Subcutaneous abdominal adipose tissue (tissue), 5 donors: ENCODE results near the gene LRRC43.
"Not testable (repeated sequence)": the region's sequence is repeated elsewhere in the genome, so short reads cannot be mapped to it uniquely, and the experiment has no call there.

Experiments used
- H3K27ac ChIP-seq: one replicate; pipeline ENCODE4 v1.7.0; 2013; ENCODE audit warnings: low read depth, mild to moderate bottlenecking, inconsistent platforms, low read length, moderate library complexity
- H3K27me3 ChIP-seq, 5 donors: one replicate each; pipeline ENCODE4 v1.7.0; 2013; ENCODE audit warnings: low read length in 5 of 5, inconsistent platforms in 1 of 5; ENCODE audit not compliant: control insufficient read depth in 5 of 5, insufficient read depth in 4 of 5
- H3K36me3 ChIP-seq, 5 donors: one replicate each; pipeline ENCODE4 v1.7.0; 2013; ENCODE audit warnings: low read length in 5 of 5; ENCODE audit not compliant: control insufficient read depth in 5 of 5, insufficient read depth in 5 of 5
- H3K4me1 ChIP-seq, 5 donors: one replicate each; pipeline ENCODE4 v1.7.0; 2013; ENCODE audit warnings: low read length in 5 of 5, mild to moderate bottlenecking in 3 of 5, moderate library complexity in 1 of 5; ENCODE audit not compliant: control insufficient read depth in 5 of 5, insufficient read depth in 5 of 5
- H3K4me3 ChIP-seq, 5 donors: one replicate each; pipeline ENCODE4 v1.7.0; 2013; ENCODE audit warnings: low read length in 5 of 5, low read depth in 1 of 5
- H3K9ac ChIP-seq, 5 donors: one replicate each; pipeline ENCODE4 v1.7.0; 2013; ENCODE audit warnings: low read length in 5 of 5, mild to moderate bottlenecking in 4 of 5, moderate library complexity in 3 of 5
- H3K9me3 ChIP-seq, 5 donors: one replicate each; pipeline ENCODE4 v1.7.0; 2013; ENCODE audit warnings: low read length in 5 of 5; ENCODE audit not compliant: control insufficient read depth in 5 of 5
- donor health status: healthy.
- donor health status: healthy.
- donor health status: healthy.
- donor health status: healthy.
- donor health status: healthy.

Gene LRRC43

DNA sequence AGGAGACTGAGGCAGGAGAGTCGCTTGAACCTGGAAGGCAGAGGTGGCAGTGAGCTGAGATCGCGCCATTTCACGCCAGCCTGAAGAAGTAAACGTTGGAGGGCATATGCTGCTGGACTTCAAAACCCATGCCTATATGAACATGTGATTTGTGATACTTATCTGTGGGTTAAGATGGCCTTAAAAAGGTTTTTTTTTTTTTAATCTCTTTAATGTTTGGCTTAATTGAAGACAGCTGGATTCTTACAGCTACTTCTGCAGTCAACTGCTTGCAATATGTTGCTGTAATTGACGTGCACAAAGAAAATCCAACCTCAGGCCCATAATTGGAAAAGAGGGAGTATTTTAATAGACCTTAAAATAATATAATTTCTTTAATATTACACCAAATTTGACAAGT is 19.1 kb downstream of the LRRC43 start:
- no peak overlapping the region for H3K9ac ChIP-seq
- H3K36me3 ChIP-seq: peaks cover 0 to 5% (median 3%) of the 10 kb centered on the region in 5 donors
- H3K4me3 ChIP-seq: no peak overlapping the region
- H3K27ac ChIP-seq: no peak overlapping the region
- H3K4me1 ChIP-seq: peaks cover 0 to 30% (median 14%) of the 10 kb centered on the region in 5 donors
- no peaks in the 10 kb centered on the region for H3K9me3 ChIP-seq
- H3K27me3 ChIP-seq: peaks cover 19 to 56% (median 44%) of the 10 kb centered on the region in 5 donors

- H3K9me3 ChIP-seq, H3K27ac ChIP-seq: not testable (repeated sequence)
- peaks cover 19 to 56% (median 44%) of the 10 kb centered on the region in 5 donors for H3K27me3 ChIP-seq
- peaks cover 0 to 30% (median 14%) of the 10 kb centered on the region in 5 donors for H3K4me1 ChIP-seq
- H3K4me3 ChIP-seq: peak overlapping the region in 4 of 5 donors; percentile 54 to 73 (median 66)
- peaks cover 0 to 13% (median 11%) of the 10 kb centered on the region in 5 donors for H3K36me3 ChIP-seq
- H3K9ac ChIP-seq: peak overlapping the region in 1 of 5 donors; percentile 56
These were observed 19.9 kb downstream of the LRRC43 start for GRCh38 chr12:122202811-122203210.

DNA sequence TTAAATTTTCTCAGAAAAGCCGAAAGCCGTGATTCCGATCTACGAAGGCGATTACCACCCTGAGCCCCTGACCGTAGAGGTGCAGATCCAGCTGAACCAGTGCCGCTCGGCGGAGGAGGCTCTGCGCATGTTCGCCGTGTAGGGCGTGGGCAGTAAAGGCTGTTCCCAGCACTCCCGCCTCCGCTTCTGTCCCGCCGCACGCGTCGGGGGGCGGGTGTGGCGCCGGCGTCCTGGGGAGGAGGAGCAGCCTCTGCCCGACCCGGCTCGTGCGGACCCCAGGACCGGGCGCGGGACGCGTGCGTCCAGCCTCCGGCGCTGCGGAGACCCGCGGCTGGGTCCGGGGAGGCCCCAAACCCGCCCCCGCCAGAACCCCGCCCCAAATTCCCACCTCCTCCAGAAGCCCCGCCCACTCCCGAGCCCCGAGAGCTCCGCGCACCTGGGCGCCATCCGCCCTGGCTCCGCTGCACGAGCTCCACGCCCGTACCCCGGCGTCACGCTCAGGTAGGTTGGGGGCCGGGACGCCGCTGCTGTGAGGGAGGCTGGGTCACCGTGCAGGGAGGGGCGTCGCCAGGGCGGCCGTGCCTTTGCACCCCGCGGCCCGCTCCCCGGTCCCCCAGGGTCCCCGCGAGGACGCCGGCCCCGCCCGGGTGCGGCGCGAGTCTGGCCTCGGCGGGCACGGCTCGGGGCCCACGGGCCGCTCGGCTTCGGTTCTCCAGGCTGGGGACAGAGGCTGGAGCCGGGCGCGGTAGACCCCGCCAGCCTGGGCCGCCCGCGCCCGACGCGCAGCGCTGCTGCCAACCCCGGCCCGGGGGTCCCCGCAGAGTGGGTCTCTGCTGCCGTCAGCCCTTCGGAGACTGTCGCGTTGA is 20.6 kb downstream of the LRRC43 start, which contains the start of gene B3GNT4:
Gene B3GNT4 (plus strand): TSS at position 409 of the 866 bp plus-strand sequence. CDS start 910 bp downstream, outside the sequence.
- Histone ChIP-seq H3K27me3 (peaks cover 19 to 56% (median 44%) of the 10 kb centered on the region in 5 donors), H3K36me3 (peaks cover 0 to 20% (median 18%) of the 10 kb centered on the region in 5 donors), H3K4me3 (peak within 1 kb of the TSS in 4 of 5 donors; percentile 54 to 73 (median 66)), H3K27ac (no peak within 1 kb of the TSS), H3K9ac (peak within 1 kb of the TSS in 2 of 5 donors; percentile 23 to 56), H3K4me1 (peaks cover 0 to 30% (median 14%) of the 10 kb centered on the region in 5 donors), H3K9me3 (no peaks in the 10 kb centered on the region)

DNA sequence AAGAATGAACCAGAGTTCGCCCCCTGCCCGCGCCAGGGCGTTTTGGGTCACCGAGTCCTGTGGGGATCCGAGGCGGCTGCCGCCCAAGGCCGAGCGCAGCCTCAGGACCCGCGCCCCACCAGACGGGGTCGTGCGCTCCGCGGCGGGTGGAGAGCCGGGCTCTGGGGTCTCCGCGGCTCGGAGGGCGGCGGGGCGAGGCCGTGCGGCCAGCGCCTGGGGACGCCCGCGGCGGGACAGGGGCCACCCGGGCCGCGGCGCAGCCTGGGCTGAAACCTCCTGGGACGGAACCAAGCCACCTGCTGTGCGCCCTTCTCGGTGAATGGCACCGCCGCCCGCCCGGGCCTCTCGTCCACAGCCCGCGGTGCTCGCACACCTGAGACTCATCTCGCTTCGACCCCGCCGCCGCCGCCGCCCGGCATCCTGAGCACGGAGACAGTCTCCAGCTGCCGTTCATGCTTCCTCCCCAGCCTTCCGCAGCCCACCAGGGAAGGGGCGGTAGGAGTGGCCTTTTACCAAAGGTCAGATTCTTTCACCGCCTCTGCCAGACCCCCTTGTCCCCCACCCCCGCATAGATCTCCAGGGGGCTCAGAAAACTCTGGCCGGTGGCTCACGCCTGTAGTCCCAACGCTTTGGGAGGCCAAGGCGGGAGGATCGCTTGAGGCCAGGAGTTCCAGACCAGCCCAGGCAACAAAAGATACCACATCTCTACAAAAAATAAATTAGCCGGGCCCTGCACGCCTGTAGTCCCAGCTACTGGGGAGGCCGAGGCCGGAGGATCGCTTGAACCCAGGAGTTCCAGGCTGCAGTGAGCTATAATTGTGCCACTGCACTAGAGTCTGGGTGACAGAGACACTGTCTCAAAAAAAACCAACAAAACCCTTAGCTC is 21.5 kb downstream of the LRRC43 start:
- H3K27me3 ChIP-seq: peaks cover 19 to 56% (median 44%) of the 10 kb centered on the region in 5 donors
- H3K4me1 ChIP-seq: peaks cover 0 to 30% (median 14%) of the 10 kb centered on the region in 5 donors
- H3K9ac ChIP-seq: peak overlapping the region in 1 of 5 donors; percentile 23
- no peaks in the 10 kb centered on the region for H3K9me3 ChIP-seq
- peaks cover 0 to 29% (median 22%) of the 10 kb centered on the region in 5 donors for H3K36me3 ChIP-seq
- peak overlapping the region in 4 of 5 donors; percentile 17 to 73 (median 61) for H3K4me3 ChIP-seq
- no peak overlapping the region for H3K27ac ChIP-seq

- peaks cover 0 to 30% (median 14%) of the 10 kb centered on the region in 5 donors for H3K4me1 ChIP-seq
- no peak overlapping the region for H3K4me3 ChIP-seq
- peaks cover 7 to 36% (median 29%) of the 10 kb centered on the region in 5 donors for H3K36me3 ChIP-seq
- no peak overlapping the region for H3K9ac ChIP-seq
- no peaks in the 10 kb centered on the region for H3K9me3 ChIP-seq
- H3K27ac ChIP-seq: no peak overlapping the region
- H3K27me3 ChIP-seq: peaks cover 19 to 48% (median 36%) of the 10 kb centered on the region in 5 donors
These were observed 22.4 kb downstream of the LRRC43 start for GRCh38 chr12:122205053-122205925.

GRCh38 chr12:122206111-122206881 is 23.4 kb downstream of the LRRC43 start:
- H3K4me3 ChIP-seq: no peak overlapping the region
- peaks cover 12 to 38% (median 26%) of the 10 kb centered on the region in 5 donors for H3K27me3 ChIP-seq
- H3K9me3 ChIP-seq: no peaks in the 10 kb centered on the region
- peaks cover 0 to 30% (median 14%) of the 10 kb centered on the region in 5 donors for H3K4me1 ChIP-seq
- H3K36me3 ChIP-seq: peaks cover 7 to 40% (median 32%) of the 10 kb centered on the region in 5 donors
- no peak overlapping the region for H3K9ac ChIP-seq
- H3K27ac ChIP-seq: no peak overlapping the region

DNA sequence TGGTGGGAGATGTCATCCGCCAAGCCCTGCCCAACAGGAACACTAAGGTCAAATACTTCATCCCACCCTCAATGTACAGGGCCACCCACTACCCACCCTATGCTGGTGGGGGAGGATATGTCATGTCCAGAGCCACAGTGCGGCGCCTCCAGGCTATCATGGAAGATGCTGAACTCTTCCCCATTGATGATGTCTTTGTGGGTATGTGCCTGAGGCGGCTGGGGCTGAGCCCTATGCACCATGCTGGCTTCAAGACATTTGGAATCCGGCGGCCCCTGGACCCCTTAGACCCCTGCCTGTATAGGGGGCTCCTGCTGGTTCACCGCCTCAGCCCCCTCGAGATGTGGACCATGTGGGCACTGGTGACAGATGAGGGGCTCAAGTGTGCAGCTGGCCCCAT is 24.1 kb downstream of the LRRC43 start:
- Histone ChIP-seq H3K4me1 (peaks cover 0 to 30% (median 14%) of the 10 kb centered on the region in 5 donors), H3K27ac (no peak overlapping the region), H3K36me3 (peaks cover 7 to 47% (median 37%) of the 10 kb centered on the region in 5 donors)

GRCh38 chr12:122207391-122207790 is 24.5 kb downstream of the LRRC43 start:
- Histone ChIP-seq H3K27me3 (peaks cover 9 to 27% (median 22%) of the 10 kb centered on the region in 5 donors), H3K4me3 (no peak overlapping the region), H3K9ac (no peak overlapping the region), H3K4me1 (peaks cover 0 to 30% (median 14%) of the 10 kb centered on the region in 5 donors), H3K36me3 (peaks cover 11 to 51% (median 42%) of the 10 kb centered on the region in 5 donors), H3K27ac (no peak overlapping the region), H3K9me3 (no peaks in the 10 kb centered on the region)

More for the DNA sequence above, 24.1 kb downstream of the LRRC43 start:
- Histone ChIP-seq H3K9ac (no peak overlapping the region), H3K4me3 (no peak overlapping the region), H3K27me3 (peaks cover 10 to 32% (median 22%) of the 10 kb centered on the region in 5 donors), H3K9me3 (no peaks in the 10 kb centered on the region)
